MCF 10A (cell line): Measurements from ENCODE around the gene COX17. TPM values are rescaled to one million over a fixed set of nuclear protein-coding genes. Genes with fewer than 3 reads are reported as not detected.

Experiments used
- BruUV-seq: library from RNA; stranded (reverse); fragments of 400-500 nt; replicated peaks from 2 replicates; lab custom pipeline; 2021; lab: Mats Ljungman, UMichigan
- CTCF ChIA-PET: fragments of 300-600 bp; sonication (Branson Sonifier 250); formaldehyde crosslinking; extraction: SDS; loops from one replicate; lab custom pipeline; 2021; ENCODE audit warnings: antibody characterized with exemption, inconsistent platforms; lab: Yijun Ruan, JAX
- POLR2A ChIA-PET: fragments of 300-600, 350-650 bp; sonication (Branson Sonifier 250); formaldehyde crosslinking; extraction: SDS; loops from one replicate; lab custom pipeline; 2020; ENCODE audit warnings: antibody characterized with exemption, inconsistent platforms; lab: Yijun Ruan, JAX
- DNase-seq: peaks from one replicate; pipeline ENCODE4 v3.0.0-alpha.2; 2018; ENCODE audit not compliant: unreplicated experiment
- H3K27ac Mint-ChIP-seq: one replicate; pipeline ENCODE4 v1.8.0; 2022; ENCODE audit warnings: mild to moderate bottlenecking, low read depth, mixed read lengths; ENCODE audit not compliant: unreplicated experiment
- H3K27me3 Mint-ChIP-seq: one replicate; pipeline ENCODE4 v1.8.0; 2022; ENCODE audit warnings: mixed read lengths; ENCODE audit not compliant: insufficient read depth, unreplicated experiment
- H3K36me3 Mint-ChIP-seq: one replicate; pipeline ENCODE4 v1.8.0; 2022; ENCODE audit warnings: mild to moderate bottlenecking, moderate library complexity, mixed read lengths; ENCODE audit not compliant: insufficient read depth, unreplicated experiment
- H3K4me1 Mint-ChIP-seq: one replicate; pipeline ENCODE4 v1.8.0; 2022; ENCODE audit warnings: mixed read lengths; ENCODE audit not compliant: insufficient read depth, unreplicated experiment
- H3K4me3 Mint-ChIP-seq: one replicate; pipeline ENCODE4 v1.8.0; 2022; ENCODE audit warnings: mild to moderate bottlenecking, moderate library complexity, mixed read lengths; ENCODE audit not compliant: unreplicated experiment
- H3K9me3 Mint-ChIP-seq: one replicate; pipeline ENCODE4 v1.8.0; 2022; ENCODE audit warnings: mixed read lengths; ENCODE audit not compliant: unreplicated experiment
- CTCF ChIP-seq: fragments of 200-600 bp; IDR thresholded peaks from one replicate; pipeline ENCODE4 v1.8.0; 2022; ENCODE audit warnings: antibody characterized with exemption, mild to moderate bottlenecking; ENCODE audit not compliant: unreplicated experiment
- intact Hi-C: fragments of 100-400 bp; cut with micrococcal nuclease; formaldehyde crosslinking; loops from 2 replicates; pipeline ENCODE4 v1.14.1; 2022
- total RNA-seq: library from RNA; stranded (reverse); gene quantifications from 2 replicates; pipeline ENCODE4 v1.2.3, GENCODE V29; 2022

Gene COX17
- total RNA-seq, 1 experiment from 2014 or later: 47.9 TPM

- H3K27ac Mint-ChIP-seq: no peak overlapping the region
- no peaks in the 10 kb centered on the region for H3K9me3 Mint-ChIP-seq
- H3K36me3 Mint-ChIP-seq: no peaks in the 10 kb centered on the region
- no TSS peak for BruUV-seq
- intact Hi-C loops: no loop called here
- DNase-seq: no peak
- no peak for TF ChIP-seq CTCF
- peaks cover 17% of the 10 kb centered on the region for H3K4me1 Mint-ChIP-seq
- H3K4me3 Mint-ChIP-seq: no peak overlapping the region
- no peaks in the 10 kb centered on the region for H3K27me3 Mint-ChIP-seq
- POLR2A ChIA-PET: no interaction called here
- CTCF ChIA-PET: interaction anchor here (0.8 kb wide), 1 partner anchor 49 kb away, joined by 3 read pairs; no protein-coding TSS in a partner anchor
These were observed 45.0 kb downstream of the COX17 start for GRCh38 chr3:119632216-119632615.

GRCh38 chr3:119631516-119631915, 45.7 kb downstream of the COX17 start:
- no peak for TF ChIP-seq CTCF
- intact Hi-C loops: no loop called here
- Mint-ChIP-seq H3K27ac (no peak overlapping the region), H3K27me3 (no peaks in the 10 kb centered on the region), H3K9me3 (no peaks in the 10 kb centered on the region), H3K36me3 (no peaks in the 10 kb centered on the region), H3K4me3 (no peak overlapping the region), H3K4me1 (peaks cover 15% of the 10 kb centered on the region)
- CTCF ChIA-PET: interaction anchor here (1.4 kb wide), 1 partner anchor 134 kb away, joined by 4 read pairs; the partner anchor contains the start of gene TIMMDC1
- no TSS peak for BruUV-seq
- POLR2A ChIA-PET: no interaction called here
- no peak for DNase-seq

GRCh38 chr3:119630880-119631329, 46.3 kb downstream of the COX17 start:
- intact Hi-C loops: no loop called here
- DNase-seq: no peak
- CTCF ChIA-PET: interaction anchor here (0.6 to 1.4 kb wide), 3 partner anchors 47 to 133 kb away, joined by 3 to 4 read pairs (median 3); partner anchors contain the start of gene TIMMDC1
- no TSS peak for BruUV-seq
- peaks cover under 1% of the 10 kb centered on the region for H3K27me3 Mint-ChIP-seq
- TF ChIP-seq CTCF: no peak
- H3K4me1 Mint-ChIP-seq: peaks cover 9% of the 10 kb centered on the region
- H3K4me3 Mint-ChIP-seq: no peak overlapping the region
- H3K27ac Mint-ChIP-seq: no peak overlapping the region
- POLR2A ChIA-PET: interaction anchor here (1.1 kb wide), 1 partner anchor 46 kb away, joined by 5 read pairs; no protein-coding TSS in a partner anchor
- no peaks in the 10 kb centered on the region for H3K9me3 Mint-ChIP-seq
- H3K36me3 Mint-ChIP-seq: no peaks in the 10 kb centered on the region

- Mint-ChIP-seq H3K36me3 (no peaks in the 10 kb centered on the region), H3K4me3 (no peak overlapping the region), H3K27ac (no peak overlapping the region), H3K4me1 (peaks cover 9% of the 10 kb centered on the region), H3K9me3 (no peaks in the 10 kb centered on the region), H3K27me3 (peaks cover 7% of the 10 kb centered on the region)
- ChIA-PET POLR2A (interaction anchor here (0.5 to 1.1 kb wide), 2 partner anchors 46 to 456 kb away, joined by 5 read pairs; no protein-coding TSS in a partner anchor), CTCF (interaction anchor here (0.6 to 1.4 kb wide), 3 partner anchors 47 to 132 kb away, joined by 3 to 4 read pairs (median 3); partner anchors contain the start of gene TIMMDC1)
- no peak for TF ChIP-seq CTCF
- peak; percentile 26 for DNase-seq
- no TSS peak for BruUV-seq
- intact Hi-C loops: no loop called here
These were observed 46.9 kb downstream of the COX17 start for GRCh38 chr3:119630128-119630879.
